MM.1S (cell line): ENCODE results near the gene ST6GALNAC4.

Source experiments
- CTCF ChIP-seq: fragments of 300-600 bp; sonication (generic); IDR thresholded peaks from 2 replicates; pipeline ENCODE4 v1.5.1; 2016; ENCODE audit warnings: antibody characterized with exemption, low read length, mixed read lengths
- EZH2 ChIP-seq: fragments of 300-600 bp; sonication (generic); optimal IDR thresholded peaks from 2 replicates; pipeline ENCODE3; 2017; ENCODE audit warnings: low read depth, mild to moderate bottlenecking, antibody characterized with exemption, low read length, mixed read lengths
- EZH2phosphoT487 ChIP-seq: fragments of 300-600 bp; sonication (generic); IDR thresholded peaks from 2 replicates; pipeline ENCODE4 v1.6.1; 2018; ENCODE audit warnings: antibody characterized with exemption, low read length

- TF ChIP-seq CTCF (no peak), EZH2 (no peak), EZH2phosphoT487 (no peak)
These were observed 10.6 kb upstream of the ST6GALNAC4 start for GRCh38 chr9:127927201-127927987.
